K562 (cell line): ENCODE data around the gene POLR3C. TPM values are rescaled to one million over a fixed set of nuclear protein-coding genes. Genes with fewer than 3 reads are reported as not detected.

Experiments
- ARNT ChIP-seq, 2 experiments: fragments of 450-650 bp; IDR thresholded peaks; 2 replicates each; pipeline ENCODE4 v1.6.1; 2016; ENCODE audit warnings: mild to moderate bottlenecking in 1 of 2
- CREB1 ChIP-seq, 2 experiments: sonication (generic) in 1 of 2; formaldehyde crosslinking in 1 of 2; IDR thresholded peaks; 2 replicates each; pipeline versions ENCODE4 v1.6.1 to v1.8.0; 2012 to 2022; ENCODE audit warnings: inconsistent platforms in 1 of 2, mild to moderate bottlenecking in 1 of 2, missing genetic modification reagents in 1 of 2, moderate library complexity in 1 of 2
- GABPA ChIP-seq: fragments of 200-800 bp; sonication (Bioruptor generic); conservative IDR thresholded peaks from 2 replicates; pipeline ENCODE4 v1.6.1; 2016; ENCODE audit warnings: low read depth, missing genetic modification characterization, missing compliant biosample characterization
- ID3 ChIP-seq, 2 experiments: fragments of 250-450 bp in 1 of 2; fragments of 450-650 bp in 1 of 2; sonication (Bioruptor Pico) in 1 of 2; IDR thresholded peaks; 2 replicates each; pipeline versions ENCODE4 v1.6.1 to v1.8.0; 2016 to 2021; ENCODE audit warnings: mild to moderate bottlenecking in 2 of 2, moderate library complexity in 2 of 2, missing compliant biosample characterization in 1 of 2, missing genetic modification characterization in 1 of 2
- MYNN ChIP-seq, 2 experiments: sonication (generic); formaldehyde crosslinking in 1 of 2; IDR thresholded peaks; 2 replicates each; pipeline versions ENCODE4 v1.5.0 to v1.6.1; 2016 to 2020; ENCODE audit warnings: antibody characterized with exemption in 1 of 2, missing genetic modification reagents in 1 of 2
- NFRKB ChIP-seq: fragments of 450-650 bp; IDR thresholded peaks from 2 replicates; pipeline ENCODE4 v1.6.1; 2016; ENCODE audit warnings: low read depth
- NR2C1 ChIP-seq, 2 experiments: fragments of 450-650 bp; IDR thresholded peaks; 2 replicates each; pipeline ENCODE4 v1.6.1; 2017; ENCODE audit warnings: mild to moderate bottlenecking in 2 of 2, antibody characterized with exemption in 1 of 2, inconsistent platforms in 1 of 2, missing compliant biosample characterization in 1 of 2, missing genetic modification characterization in 1 of 2
- POLR2G ChIP-seq: fragments of 200-400 bp; formaldehyde crosslinking; IDR thresholded peaks from 2 replicates; pipeline ENCODE4 v1.6.1; 2017; ENCODE audit warnings: low read depth, mild to moderate bottlenecking, antibody characterized with exemption, low read length, moderate library complexity
- XRCC5 ChIP-seq: fragments of 200-400 bp; formaldehyde crosslinking; IDR thresholded peaks from 2 replicates; pipeline ENCODE4 v1.6.1; 2017; ENCODE audit warnings: low read depth, mild to moderate bottlenecking, low read length
- ZNF431 ChIP-seq: sonication (generic); formaldehyde crosslinking; IDR thresholded peaks from 2 replicates; pipeline ENCODE4 v1.8.0; 2022; ENCODE audit warnings: mild to moderate bottlenecking, missing genetic modification reagents
- ZNF436 ChIP-seq: fragments of 250-450, 450-650 bp; sonication (Bioruptor Pico); formaldehyde crosslinking; IDR thresholded peaks from 2 replicates; pipeline ENCODE4 v1.7.0; 2020; ENCODE audit warnings: mild to moderate bottlenecking
- ZNF780A ChIP-seq: fragments of 250-450 bp; sonication (Bioruptor Pico); IDR thresholded peaks from 2 replicates; pipeline ENCODE4 v1.5.0; 2021; ENCODE audit warnings: mild to moderate bottlenecking
- polyA plus RNA-seq, 8 experiments: library from polyadenylated mRNA; depleted of rRNA in 4 of 8; stranded (reverse) in 5 of 8; unstranded in 3 of 8; fragments of >200 nt; fragmentation: Nextera tagmentation in 2 of 8; fragmentation: Illumina TruSeq in 1 of 8; extraction: Ambion mirVana in 2 of 8; extraction: Trizol in 1 of 8; gene quantifications; 2 replicates each; pipeline versions ENCODE4 v1.2.1 to v1.2.3, GENCODE V29; 2011 to 2014; ENCODE audit warnings: inconsistent platforms in 1 of 8, missing spikeins in 1 of 8
- total RNA-seq, 7 experiments: library from RNA; depleted of rRNA in 6 of 7; stranded (reverse); fragments of >200 nt in 6 of 7; fragmentation: Illumina TruSeq in 2 of 7; extraction: Trizol in 2 of 7; gene quantifications; 2 replicates each; pipeline versions ENCODE4 v1.2.1 to v1.2.3, GENCODE V29; 2011 to 2021; ENCODE audit warnings: low replicate concordance in 1 of 7
- TF ChIP-seq, protein P1 (sequence below): fragments of 250-450 bp; sonication (Bioruptor Pico); IDR thresholded peaks from 2 replicates; pipeline ENCODE4 v1.4.0; 2020
- TF ChIP-seq, protein P2 (sequence below), 2 experiments: fragments of 450-650 bp in 1 of 2; sonication (generic) in 1 of 2; formaldehyde crosslinking in 1 of 2; IDR thresholded peaks; 2 replicates each; pipeline versions ENCODE4 v1.7.1 to v1.9.0; 2016 to 2022; ENCODE audit warnings: inconsistent platforms in 1 of 2, mild to moderate bottlenecking in 1 of 2, missing genetic modification reagents in 1 of 2

The POLR3C gene
- total and polyA plus RNA-seq, 9 of the 15 experiments (the other 6 are each of a cell fraction or from before 2014, with no cell fraction given) = 19.7 to 64.1 (median 45.2) TPM

- TF ChIP-seq, protein P1, sequence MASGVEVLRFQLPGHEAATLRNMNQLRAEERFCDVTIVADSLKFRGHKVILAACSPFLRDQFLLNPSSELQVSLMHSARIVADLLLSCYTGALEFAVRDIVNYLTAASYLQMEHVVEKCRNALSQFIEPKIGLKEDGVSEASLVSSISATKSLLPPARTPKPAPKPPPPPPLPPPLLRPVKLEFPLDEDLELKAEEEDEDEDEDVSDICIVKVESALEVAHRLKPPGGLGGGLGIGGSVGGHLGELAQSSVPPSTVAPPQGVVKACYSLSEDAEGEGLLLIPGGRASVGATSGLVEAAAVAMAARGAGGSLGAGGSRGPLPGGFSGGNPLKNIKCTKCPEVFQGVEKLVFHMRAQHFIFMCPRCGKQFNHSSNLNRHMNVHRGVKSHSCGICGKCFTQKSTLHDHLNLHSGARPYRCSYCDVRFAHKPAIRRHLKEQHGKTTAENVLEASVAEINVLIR (CRISPR knock-in tag) = no peak
- TF ChIP-seq NR2C1 (IDR thresholded peaks at IDR 0.05) = 0 out of 2 replicates have a peak, but pooled peaks have one; percentile 43
- no peak for TF ChIP-seq NR2C1 (tag; IDR thresholded peaks at IDR 0.05)
- peak; percentile 58; the same call in 1 of the 2 replicates for TF ChIP-seq NFRKB
- TF ChIP-seq, protein P2, sequence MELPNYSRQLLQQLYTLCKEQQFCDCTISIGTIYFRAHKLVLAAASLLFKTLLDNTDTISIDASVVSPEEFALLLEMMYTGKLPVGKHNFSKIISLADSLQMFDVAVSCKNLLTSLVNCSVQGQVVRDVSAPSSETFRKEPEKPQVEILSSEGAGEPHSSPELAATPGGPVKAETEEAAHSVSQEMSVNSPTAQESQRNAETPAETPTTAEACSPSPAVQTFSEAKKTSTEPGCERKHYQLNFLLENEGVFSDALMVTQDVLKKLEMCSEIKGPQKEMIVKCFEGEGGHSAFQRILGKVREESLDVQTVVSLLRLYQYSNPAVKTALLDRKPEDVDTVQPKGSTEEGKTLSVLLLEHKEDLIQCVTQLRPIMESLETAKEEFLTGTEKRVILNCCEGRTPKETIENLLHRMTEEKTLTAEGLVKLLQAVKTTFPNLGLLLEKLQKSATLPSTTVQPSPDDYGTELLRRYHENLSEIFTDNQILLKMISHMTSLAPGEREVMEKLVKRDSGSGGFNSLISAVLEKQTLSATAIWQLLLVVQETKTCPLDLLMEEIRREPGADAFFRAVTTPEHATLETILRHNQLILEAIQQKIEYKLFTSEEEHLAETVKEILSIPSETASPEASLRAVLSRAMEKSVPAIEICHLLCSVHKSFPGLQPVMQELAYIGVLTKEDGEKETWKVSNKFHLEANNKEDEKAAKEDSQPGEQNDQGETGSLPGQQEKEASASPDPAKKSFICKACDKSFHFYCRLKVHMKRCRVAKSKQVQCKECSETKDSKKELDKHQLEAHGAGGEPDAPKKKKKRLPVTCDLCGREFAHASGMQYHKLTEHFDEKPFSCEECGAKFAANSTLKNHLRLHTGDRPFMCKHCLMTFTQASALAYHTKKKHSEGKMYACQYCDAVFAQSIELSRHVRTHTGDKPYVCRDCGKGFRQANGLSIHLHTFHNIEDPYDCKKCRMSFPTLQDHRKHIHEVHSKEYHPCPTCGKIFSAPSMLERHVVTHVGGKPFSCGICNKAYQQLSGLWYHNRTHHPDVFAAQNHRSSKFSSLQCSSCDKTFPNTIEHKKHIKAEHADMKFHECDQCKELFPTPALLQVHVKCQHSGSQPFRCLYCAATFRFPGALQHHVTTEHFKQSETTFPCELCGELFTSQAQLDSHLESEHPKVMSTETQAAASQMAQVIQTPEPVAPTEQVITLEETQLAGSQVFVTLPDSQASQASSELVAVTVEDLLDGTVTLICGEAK (IDR thresholded peaks at IDR 0.05) = peak; percentile 48; the same call in 1 of the 2 replicates
- TF ChIP-seq, protein P2 (CRISPR knock-in tag; IDR thresholded peaks at IDR 0.05) = no peak
- peak; percentile 61 for TF ChIP-seq XRCC5
- TF ChIP-seq GABPA = 0 out of 2 replicates have a peak, but pooled peaks have one; percentile 32
- TF ChIP-seq ID3 (CRISPR knock-in tag; IDR thresholded peaks at IDR 0.05) = no peak
- 0 out of 2 replicates have a peak, but pooled peaks have one; percentile 74 for TF ChIP-seq ID3 (tag; IDR thresholded peaks at IDR 0.05)
- peak; percentile 53; the same call in 1 of the 2 replicates for TF ChIP-seq CREB1 (IDR thresholded peaks at IDR 0.05)
- TF ChIP-seq CREB1 (CRISPR knock-in tag; IDR thresholded peaks at IDR 0.05) = peak; percentile 51; the same call in 1 of the 2 replicates
- no peak for TF ChIP-seq ZNF780A (CRISPR knock-in tag)
- TF ChIP-seq ZNF436 (CRISPR knock-in tag) = no peak
- TF ChIP-seq POLR2G = peak; percentile 93
- peak; percentile 61 for TF ChIP-seq ZNF431 (CRISPR knock-in tag)
- TF ChIP-seq MYNN (IDR thresholded peaks at IDR 0.05) = peak; percentile 37; the same call in 1 of the 2 replicates
- no peak for TF ChIP-seq MYNN (CRISPR knock-in tag; IDR thresholded peaks at IDR 0.05)
- TF ChIP-seq ARNT (IDR thresholded peaks at IDR 0.05) = no peak
These were observed 21.6 kb downstream of the POLR3C start, which contains the start of gene NUDT17 (continued) for GRCh38 chr1:145845514-145846161.
